ENCODE data around the gene DNAJC5G.
"Not testable (repeated sequence)": the region's sequence is repeated elsewhere in the genome, so short reads cannot be mapped to it uniquely, and the experiment has no call there.

Gene DNAJC5G

DNA sequence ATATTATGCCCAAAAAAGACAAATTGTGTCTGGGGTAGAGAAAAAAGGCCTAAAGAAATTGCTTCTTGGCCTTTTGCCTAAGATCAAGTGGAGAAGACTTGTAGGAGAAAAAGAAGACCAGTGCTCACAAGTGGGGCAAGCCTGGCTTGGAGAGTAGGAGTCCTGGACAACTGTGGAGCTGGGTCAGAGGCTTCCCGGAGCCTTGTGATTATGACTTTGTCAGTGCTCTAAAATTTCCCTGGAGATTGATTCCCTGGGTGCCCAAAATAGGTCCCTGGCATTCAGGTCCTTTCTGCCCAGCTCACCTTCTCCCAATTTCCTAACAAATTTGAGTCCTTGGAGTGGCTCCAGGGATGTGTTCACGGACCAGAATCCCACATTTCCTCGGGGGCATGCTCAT, 6.2 kb downstream of the DNAJC5G start:
- no peak for DNase-seq

GRCh38 chr2:27281855-27282559, 6.8 kb downstream of the DNAJC5G start, which contains the start of gene TRIM54:
Gene TRIM54 (plus strand): TSS chr2:27282429. CDS start chr2:27282732, 303 bp downstream.
- peak; percentile 51 for DNase-seq

DNA sequence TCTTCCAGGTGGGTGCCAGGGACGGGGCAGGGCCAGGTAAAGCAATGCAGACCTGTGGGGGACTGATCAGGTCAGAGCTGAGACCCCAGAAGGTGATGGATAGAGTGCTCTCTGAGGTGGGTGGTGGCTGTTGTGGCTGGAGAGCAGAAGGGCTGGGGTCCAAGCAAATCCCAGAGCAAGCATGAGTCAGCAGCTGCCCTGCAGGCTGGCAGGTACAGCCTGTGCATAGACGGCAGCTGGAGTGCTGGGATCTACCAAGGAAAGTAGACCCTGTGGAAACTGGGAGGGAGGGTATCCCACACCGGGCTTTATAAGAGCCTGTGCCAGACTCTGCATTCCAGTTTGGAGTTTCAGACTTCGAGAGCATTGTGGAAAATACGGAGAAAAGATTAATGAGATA, 7.7 kb downstream of the DNAJC5G start:
- DNase-seq: no peak

DNA sequence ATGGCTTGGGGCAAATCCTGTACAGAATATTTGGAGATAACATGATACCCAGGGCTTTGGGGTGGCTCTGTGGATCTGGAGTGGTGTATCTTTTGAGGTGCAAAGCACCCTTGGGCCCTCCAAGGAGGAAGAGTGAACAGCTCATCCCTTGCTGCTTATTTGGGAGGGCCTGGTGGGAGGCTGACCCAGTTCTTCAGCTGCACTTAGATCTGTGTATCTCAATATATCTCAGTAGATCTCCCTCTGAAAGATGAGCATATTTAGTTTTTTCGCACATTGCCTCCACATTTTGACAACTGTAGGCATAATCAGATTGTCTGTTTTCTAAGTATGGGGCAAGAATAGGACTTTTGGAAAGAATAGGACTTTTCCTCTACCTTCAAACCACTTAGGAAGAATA, 9.8 kb downstream of the DNAJC5G start:
- no peak for DNase-seq

DNA sequence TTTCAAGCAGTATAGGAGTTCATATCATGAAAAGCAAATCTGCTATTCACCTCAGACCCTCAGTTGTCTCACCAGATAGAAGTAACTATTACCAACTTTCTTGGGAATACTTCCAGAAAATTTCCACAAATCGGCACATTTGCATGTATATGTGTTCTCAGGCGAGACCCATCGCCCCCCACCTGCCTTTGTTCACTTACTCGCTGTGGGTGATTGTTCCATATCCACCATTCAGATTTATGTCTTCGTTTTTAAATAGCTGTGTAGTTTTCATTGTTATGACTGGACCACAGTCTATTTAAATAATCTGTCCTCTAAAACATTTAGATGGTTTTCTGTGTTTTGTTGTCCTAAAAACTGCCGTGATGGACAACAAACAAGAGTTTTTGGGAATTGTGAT, 10.2 kb downstream of the DNAJC5G start:
- no peak for DNase-seq

DNA sequence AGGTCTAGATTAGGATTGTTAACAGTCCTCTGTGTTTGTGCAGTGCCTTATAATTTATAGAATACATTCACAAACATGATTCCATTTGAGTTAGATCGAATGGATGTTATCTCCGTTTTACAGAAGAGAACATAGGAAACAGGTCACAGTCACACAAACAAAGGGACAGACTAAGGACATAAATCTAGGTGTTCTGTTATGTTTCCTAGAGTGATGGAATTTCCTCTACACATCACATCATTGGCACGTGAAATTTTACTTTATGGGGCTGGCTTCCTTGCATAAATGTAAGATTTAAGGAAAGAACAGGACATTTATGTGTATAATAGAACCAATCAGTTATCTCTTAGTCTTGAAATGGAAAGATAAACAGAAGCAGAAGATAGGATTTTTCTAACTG, 13.4 kb downstream of the DNAJC5G start:
- DNase-seq: no peak

GRCh38 chr2:27290549-27290948, 15.3 kb downstream of the DNAJC5G start:
- DNase-seq: no peak

GRCh38 chr2:27291865-27292264, 16.6 kb downstream of the DNAJC5G start:
- no peak for DNase-seq

DNA sequence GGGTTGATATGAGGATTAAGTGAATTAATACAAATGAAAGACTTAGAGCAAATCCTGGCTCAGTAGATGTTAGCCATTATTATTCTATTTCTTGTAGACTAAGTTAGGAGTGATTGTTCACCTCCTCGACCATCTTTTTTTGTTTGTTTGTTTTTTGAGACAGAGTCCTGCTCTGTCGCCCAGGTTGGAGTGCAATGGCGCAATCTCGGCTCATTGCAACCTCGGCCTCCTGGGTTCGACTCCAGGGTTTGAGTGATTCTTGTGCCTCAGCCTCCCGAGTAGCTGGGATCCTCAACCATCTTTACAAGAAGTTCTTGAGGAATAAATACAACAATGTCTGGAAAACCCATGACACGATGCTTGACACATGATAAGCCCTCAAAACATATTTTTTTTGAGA, 19.7 kb downstream of the DNAJC5G start:
- no peak for DNase-seq

GRCh38 chr2:27296481-27296880, 21.2 kb downstream of the DNAJC5G start:
- no peak for DNase-seq

- DNase-seq: no peak
Observed at GRCh38 chr2:27297195-27297594, 22.0 kb downstream of the DNAJC5G start.

DNA sequence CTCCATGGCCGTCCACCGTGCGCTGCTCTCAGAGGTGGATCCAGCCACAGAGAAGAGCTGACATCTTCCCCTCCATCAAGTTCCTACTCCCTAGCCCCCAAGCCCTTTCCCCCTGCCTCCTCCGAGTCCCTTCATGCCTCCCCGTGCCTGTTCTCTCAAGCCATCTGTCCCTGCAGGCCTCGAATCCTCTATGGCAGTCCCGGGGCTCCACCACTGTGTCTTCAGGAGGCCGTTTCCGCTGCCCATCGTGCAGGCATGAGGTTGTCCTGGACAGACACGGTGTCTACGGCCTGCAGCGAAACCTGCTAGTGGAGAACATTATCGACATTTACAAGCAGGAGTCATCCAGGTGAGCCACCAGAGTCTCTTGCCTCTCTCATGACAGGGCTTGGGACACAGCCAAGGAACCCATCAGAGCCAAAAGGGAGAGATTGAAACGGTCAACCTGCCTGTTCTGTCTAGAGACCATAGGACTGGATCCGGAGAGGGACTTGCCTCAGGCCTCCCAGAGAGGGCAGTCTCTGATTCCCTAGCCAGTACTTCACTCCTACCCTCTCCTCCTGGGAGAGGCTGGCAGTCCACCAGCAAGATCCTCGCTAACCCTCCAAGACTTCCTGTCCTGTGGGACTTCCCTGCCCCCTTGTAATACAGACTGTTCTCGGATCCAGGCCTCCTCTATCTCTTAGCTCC, 23.3 kb downstream of the DNAJC5G start:
- no peak for DNase-seq

GRCh38 chr2:27300606-27301005, 25.4 kb downstream of the DNAJC5G start:
- not testable (repeated sequence) for DNase-seq

DNA sequence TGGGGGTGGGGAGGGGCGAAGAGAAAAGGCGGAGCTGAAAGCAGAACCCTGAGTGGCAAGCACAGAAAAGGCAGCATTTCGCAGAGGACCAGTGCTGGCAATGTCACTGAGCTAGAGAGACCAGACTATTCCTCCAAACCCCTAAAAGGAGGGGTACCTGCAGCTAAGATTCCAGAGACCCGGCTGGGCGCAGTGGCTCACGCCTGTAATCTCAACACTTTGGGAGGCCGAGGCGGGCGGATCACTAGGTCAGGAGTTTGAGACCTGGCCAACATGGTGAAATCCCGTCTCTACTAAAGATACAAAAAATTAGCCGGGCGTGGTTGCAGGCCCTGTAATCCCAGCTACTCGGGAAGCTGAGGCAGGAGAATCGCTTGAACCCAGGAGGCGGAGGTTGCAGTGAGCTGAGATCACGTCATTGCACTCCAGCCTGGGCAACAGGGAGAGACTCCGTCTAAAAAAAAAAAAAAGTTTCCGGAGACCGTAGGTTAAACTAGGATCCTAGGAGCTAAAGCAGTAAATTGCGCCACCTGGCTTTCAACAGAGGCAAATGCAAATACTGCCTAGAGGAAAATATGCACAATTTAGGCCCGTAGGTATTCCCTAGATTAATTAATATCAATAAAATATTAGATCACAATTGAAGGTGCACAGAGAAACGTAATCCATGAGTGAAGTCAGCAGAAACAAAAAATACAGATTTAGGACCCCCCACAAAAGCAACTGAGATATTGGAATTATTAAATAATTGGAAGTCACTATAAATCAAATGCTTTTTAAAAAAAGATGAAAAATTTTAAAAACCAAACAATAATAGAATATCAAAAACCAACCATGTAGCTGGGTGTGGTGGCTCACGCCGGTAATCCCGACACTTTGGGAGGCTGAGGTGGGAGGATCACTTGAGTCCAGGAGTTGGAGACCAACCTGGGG, 28.1 kb downstream of the DNAJC5G start:
- peak; percentile 36 for DNase-seq

DNA sequence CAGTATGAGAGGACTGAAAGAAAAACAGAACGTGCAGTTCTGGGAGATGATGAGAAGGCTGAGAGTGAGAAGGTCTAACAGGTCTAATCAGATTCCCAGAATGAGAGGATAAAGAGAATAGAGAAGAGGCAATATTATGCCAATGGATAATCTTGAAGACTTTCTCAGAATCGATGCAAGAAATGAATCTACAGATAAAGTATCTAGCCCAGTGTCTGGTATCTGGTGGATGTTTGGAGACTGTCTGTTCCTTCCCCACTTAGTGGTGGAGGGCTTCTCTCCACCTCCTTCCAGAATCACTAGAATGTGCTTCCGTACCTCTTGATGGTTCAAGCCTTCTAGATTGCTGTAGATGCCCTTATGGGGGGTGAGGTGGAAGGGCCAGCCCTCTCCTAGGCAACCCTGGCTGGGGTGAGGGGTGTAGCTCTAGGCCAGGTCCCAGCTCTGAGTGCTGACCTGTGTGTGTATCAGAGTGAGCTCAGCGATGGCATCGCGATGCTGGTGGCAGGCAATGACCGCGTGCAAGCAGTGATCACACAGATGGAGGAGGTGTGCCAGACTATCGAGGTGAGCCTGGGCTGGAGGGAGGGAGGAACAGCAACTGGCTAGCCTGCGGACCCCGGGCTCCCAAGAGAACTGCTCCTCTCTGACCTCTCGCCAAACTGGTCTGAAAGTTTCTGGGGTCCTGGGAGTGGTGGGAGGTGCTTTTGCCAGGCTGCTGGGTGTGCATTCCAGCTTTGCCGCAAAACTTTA, 29.4 kb downstream of the DNAJC5G start:
- no peak for DNase-seq

DNA sequence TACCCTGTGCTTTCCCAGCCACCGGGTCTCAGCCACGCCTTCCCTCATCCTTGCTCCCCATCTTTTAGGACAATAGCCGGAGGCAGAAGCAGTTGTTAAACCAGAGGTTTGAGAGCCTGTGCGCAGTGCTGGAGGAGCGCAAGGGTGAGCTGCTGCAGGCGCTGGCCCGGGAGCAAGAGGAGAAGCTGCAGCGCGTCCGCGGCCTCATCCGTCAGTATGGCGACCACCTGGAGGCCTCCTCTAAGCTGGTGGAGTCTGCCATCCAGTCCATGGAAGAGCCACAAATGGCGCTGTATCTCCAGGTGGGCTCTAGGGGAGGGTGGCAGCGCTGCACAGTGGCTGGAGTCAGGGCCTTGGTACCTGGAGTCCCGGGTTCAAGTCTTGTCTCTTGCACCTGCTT, 30.3 kb downstream of the DNAJC5G start:
- no peak for DNase-seq

- no peak for DNase-seq
Observed at GRCh38 chr2:27306136-27306535, 30.9 kb downstream of the DNAJC5G start.

GRCh38 chr2:27306573-27307286, 31.5 kb downstream of the DNAJC5G start:
- peak; percentile 26 for DNase-seq

- DNase-seq: no peak
Observed at GRCh38 chr2:27307287-27307544, 32.0 kb downstream of the DNAJC5G start.

- peak; percentile 45 for DNase-seq
Observed at GRCh38 chr2:27307545-27308358, 32.5 kb downstream of the DNAJC5G start.

- DNase-seq: peak; percentile 66
Observed at GRCh38 chr2:27308359-27308881, 33.2 kb downstream of the DNAJC5G start, which contains the start of gene UCN. Gene UCN (minus strand): TSS chr2:27308445. CDS start chr2:27307895, 550 bp downstream.

All from right kidney (tissue), 1 donor.